PFSK-1 (cell line): ENCODE measurements around the gene PHF13.

Experiments used
- REST ChIP-seq, 2 experiments: IDR thresholded peaks; 2 replicates each; pipeline versions ENCODE4 v1.6.1 to v1.8.0; 2011 to 2012; ENCODE audit warnings: low read depth in 2 of 2, low read length in 2 of 2, control low read depth in 1 of 2, inconsistent platforms in 1 of 2, mild to moderate bottlenecking in 1 of 2, moderate library complexity in 1 of 2; ENCODE audit not compliant: insufficient read depth in 1 of 2
- SIN3A ChIP-seq: IDR thresholded peaks from 2 replicates; pipeline ENCODE4 v1.6.1; 2012; ENCODE audit warnings: mild to moderate bottlenecking, low read length, moderate library complexity, borderline replicate concordance; ENCODE audit not compliant: insufficient read depth
- TAF1 ChIP-seq: IDR thresholded peaks from 2 replicates; pipeline ENCODE4 v1.6.1; 2012; ENCODE audit warnings: low read length, control low read depth, borderline replicate concordance; ENCODE audit not compliant: insufficient read depth

GRCh38 chr1:6577831-6578525 lies 35.6 kb upstream of the PHF13 start:
- TF ChIP-seq REST (IDR thresholded peaks at IDR 0.05; ENCODE audit: insufficient read depth in 1 of 2, low read depth in 2 of 2, low read length in 2 of 2) (no peak), TAF1 (no peak), SIN3A (no peak)
